ENCODE measurements around the gene CCDC6.
"Not testable (repeated sequence)": the region's sequence is repeated elsewhere in the genome, so short reads cannot be mapped to it uniquely, and the experiment has no call there.

The CCDC6 gene

DNA sequence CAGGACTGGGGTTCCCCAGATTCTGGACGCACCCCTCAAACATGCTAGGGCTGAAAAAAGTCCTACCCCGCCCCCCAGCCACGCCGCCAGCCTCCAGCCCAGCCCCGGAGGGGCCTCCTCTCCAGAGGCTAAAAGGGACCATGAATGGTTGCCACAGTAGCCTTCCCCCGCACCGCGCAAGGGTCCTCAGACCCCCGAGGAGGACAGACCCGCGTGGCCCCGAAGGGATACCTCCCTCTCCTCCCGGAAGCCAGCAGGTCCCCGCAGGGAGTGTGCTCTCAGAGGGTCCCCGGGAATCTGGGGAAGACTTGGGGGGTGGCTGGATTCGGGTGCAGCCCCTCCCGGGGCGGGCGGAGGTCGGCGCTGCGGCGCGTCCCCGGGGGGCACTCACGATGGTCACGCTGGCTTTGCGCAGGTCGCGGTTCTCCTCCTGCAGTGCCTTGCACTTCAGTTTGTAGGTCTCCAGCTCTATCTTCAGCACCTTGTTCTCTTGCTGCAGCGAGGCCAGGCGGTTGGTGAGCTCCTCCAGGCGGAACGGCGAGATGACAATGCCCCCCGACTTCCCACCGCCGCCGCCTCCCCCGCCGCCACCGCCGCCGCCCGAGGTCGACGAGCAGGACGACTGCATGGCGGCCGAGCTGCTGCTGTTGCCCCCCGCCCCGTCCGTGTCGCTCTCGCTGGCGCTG lies 482 bp downstream of the CCDC6 start:
- no peak for DNase-seq (ENCODE audit: low spot score)

DNA sequence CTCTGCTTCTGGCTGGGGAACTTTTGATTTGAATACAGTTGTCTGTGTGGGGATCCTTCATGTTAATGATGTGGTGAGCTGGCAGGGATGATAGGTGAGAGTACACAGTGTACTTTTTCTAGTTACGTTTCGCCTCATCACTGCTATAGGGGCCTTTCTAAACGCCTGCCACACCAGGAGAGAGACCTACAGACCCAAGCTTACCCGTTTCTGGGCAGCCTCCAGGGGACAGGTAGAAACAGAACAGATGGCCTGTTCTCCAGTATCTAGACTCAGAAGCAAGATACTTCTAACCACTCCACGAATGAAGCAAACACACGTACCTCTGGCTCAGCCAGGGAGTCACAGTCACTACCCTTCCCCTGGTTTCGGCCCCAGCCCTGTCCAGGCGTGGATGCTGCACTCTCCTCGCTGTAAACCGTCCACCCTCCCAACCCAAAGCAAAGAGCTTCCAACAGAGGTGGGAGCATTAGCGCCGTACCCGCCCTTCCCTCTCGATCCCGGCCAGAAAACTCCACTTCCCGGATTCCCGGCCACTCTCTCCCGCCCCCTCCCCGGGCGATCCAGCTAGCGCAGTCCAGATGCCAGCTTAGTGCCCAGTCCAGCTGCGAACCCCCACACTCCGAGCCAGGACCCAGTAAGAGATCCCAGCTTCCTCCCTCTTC lies 1.2 kb downstream of the CCDC6 start:
- peak; percentile 15 for DNase-seq (ENCODE audit: low spot score)

DNA sequence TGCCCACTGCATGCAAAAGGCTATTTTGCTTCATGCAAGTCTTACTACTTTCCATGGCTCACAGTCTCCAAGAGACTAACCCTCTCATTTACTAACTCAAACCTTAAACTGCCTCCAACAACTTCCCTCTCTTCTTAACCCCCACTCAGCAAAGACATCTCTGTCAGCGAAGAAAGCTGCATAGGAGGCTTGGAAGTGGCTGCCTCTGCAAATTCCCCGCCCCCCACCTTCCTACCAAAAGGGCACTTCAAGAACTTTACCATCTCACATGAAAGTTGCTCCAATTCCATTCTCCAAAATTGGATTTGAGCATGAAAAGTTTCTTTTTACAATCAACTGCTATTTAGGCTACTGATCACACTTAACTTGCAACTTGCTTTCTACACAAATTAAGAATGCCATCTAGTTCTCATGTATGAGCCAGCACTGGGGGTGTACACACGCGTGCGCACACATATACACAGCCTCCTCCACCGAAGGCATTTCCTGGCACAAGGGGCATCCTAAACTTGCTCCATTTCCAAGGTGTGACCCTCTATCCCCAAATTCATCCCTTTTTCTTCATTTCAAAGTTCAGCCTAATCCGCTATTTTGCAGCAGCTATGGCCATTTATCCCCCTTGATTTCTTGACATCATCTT lies 1.8 kb downstream of the CCDC6 start:
- no peak for DNase-seq (ENCODE audit: low spot score)

- no peak for DNase-seq (ENCODE audit: low spot score)
These were observed 2.5 kb downstream of the CCDC6 start for GRCh38 chr10:59903871-59904270.

GRCh38 chr10:59902016-59902415 lies 4.3 kb downstream of the CCDC6 start:
- DNase-seq (ENCODE audit: low spot score), result no peak

GRCh38 chr10:59901470-59901869 lies 4.9 kb downstream of the CCDC6 start:
- DNase-seq (ENCODE audit: low spot score), result no peak

DNA sequence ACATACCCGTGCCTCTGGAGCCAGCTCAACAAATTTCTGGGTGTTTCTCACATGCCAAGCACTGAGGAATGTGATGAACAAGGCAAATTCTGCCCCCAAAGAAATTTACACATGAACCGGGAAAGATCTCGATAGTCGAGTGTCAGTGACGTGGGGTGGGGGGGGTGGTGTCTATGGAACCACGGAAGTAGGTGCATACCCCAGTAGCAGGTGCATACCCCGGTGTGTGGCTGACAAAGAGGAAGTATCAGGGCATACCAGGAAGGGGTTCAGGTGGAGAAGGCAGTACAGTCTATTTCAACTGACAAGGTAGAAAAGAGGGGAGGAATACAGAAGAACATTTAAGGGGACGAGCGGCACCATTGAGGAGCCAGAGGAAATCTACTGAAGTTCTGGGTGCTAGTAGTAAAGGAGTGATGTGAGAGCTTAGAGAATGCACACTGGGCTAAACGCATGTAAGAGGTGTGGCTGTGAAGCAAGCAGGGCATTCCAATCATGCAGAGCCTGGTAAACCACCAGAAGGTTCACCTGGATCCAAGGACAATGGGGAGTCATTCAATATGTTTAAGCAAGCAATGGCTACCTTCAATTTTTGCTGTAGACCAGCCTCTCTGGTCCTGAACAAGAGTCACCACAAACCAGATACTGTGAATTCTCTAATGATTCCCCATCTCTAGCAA lies 6.2 kb downstream of the CCDC6 start:
- no peak for DNase-seq (ENCODE audit: low spot score)

DNA sequence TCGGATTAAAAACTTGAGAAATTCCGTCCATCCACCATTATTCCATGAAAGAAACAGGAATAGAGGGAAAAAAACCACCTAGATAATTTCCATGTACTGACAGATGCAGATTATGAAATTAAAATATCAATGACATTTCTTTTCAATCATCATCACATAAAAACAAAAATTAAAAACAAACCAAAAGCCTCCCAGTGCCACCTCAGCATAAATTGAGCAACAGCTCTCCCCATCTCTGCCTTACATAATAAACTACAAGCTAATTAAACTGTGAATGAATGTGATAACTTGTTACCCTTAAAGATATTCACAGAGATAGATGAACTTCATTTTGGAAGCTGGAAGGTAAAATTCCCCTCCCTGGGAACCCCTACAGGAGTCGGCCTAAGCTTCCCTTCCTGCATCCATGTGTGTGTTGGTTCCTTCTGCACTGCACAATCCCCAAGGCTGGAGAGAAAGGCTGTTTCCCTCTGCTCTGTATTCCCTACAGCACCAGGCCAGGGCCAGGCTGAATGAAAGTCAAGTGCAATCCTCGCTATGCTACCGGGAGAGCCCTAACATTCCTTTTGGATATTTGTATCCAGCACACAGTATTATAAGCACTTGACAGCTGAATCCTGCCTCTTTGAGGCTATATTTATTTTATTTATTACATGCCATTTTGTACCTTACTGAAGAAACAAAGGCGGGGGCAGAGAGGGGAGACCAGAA lies 8.1 kb downstream of the CCDC6 start:
- DNase-seq (ENCODE audit: low spot score), result no peak

DNA sequence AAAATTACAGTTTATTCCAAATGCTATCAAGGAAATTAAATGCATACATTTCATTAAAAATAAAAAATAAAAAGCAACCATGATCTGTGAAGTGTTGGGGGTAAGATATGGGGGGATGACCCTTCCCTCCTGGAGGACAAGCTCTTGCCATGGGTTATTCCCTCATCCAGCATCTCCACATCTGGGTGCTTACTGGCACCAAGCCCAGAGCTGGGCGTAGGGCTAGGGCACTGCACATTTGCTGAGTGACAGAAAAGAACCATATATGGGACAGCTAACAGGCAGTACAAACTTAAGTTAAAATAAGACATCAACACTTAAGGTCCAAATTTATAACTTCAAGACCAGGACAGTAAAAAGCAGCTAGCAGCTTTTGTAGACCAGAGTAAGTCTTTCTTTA lies 10.2 kb downstream of the CCDC6 start:
- no peak for DNase-seq (ENCODE audit: low spot score)

- DNase-seq (ENCODE audit: low spot score), result no peak
These were observed 10.7 kb downstream of the CCDC6 start for GRCh38 chr10:59895629-59896116.

DNA sequence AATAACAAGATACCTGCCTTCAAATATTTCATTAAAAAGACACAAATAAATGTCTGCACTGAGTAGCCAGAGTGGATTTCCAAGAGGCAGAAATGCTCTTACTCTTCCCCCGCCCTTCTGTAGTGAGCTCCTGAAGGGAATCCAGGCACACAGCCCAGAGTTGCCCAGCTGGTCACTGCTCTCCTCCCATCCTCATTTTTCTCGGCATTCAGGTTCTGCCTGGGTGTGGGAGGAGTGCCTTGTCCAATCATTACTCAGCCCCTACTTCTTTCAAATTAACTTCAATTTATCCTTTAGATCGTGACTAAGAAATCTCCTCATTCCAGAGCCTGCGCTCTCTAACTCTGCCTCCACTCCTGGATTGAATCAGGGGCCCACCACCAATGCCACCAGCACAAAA lies 12.2 kb downstream of the CCDC6 start:
- DNase-seq (ENCODE audit: low spot score), result no peak

DNA sequence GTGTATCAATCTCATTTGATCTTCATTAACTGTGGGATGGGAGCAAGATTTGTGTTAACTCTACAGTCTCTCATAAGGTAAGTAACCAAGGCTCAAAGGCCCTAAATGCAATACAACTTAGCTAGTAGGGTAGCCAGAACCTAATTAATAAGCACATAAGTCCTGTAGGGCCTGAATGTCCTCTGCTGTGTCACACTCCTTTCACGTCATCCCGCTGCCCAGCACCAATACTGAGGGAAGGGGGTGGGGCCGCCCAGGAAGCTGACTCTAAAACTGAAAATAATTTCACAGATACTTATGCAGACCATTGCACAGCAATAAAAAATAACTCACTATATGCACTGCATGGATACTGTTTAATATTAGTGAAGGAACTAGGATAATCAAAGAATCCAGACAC lies 13.7 kb downstream of the CCDC6 start:
- no peak for DNase-seq (ENCODE audit: low spot score)

- DNase-seq (ENCODE audit: low spot score), result no peak
These were observed 14.4 kb downstream of the CCDC6 start for GRCh38 chr10:59891936-59892335.

- no peak for DNase-seq (ENCODE audit: low spot score)
These were observed 15.0 kb downstream of the CCDC6 start for GRCh38 chr10:59891349-59891748.

DNA sequence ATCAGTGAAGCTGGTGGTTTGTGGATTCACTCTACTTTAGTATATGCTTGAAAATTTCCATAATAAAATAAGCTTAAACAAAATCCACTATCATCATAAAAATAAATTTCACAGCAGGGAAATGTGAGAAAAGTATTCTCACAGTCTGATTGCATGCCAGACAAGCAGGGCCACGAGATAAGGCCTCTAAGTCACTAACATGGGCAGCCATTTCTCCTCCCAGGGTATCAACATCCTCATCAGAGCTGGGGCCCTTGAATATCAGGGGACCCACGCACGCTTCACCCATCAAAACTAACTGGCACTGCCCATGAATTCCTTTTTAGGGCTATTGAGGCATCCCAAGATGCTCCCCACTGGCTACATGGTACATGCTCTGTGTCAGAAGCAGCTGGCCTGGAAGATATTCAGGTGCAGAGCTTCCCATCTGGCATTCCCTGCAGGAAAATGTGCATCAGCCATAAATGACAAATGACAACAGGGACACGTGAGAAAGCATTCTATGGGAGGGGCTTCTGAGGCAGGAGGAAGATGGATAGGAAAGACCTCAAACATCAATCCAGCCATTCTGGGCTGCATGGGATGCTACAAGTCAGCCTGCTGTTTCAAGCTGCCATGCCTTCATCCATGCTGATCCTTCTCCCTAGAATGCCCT lies 17.4 kb downstream of the CCDC6 start:
- no peak for DNase-seq (ENCODE audit: low spot score)

DNA sequence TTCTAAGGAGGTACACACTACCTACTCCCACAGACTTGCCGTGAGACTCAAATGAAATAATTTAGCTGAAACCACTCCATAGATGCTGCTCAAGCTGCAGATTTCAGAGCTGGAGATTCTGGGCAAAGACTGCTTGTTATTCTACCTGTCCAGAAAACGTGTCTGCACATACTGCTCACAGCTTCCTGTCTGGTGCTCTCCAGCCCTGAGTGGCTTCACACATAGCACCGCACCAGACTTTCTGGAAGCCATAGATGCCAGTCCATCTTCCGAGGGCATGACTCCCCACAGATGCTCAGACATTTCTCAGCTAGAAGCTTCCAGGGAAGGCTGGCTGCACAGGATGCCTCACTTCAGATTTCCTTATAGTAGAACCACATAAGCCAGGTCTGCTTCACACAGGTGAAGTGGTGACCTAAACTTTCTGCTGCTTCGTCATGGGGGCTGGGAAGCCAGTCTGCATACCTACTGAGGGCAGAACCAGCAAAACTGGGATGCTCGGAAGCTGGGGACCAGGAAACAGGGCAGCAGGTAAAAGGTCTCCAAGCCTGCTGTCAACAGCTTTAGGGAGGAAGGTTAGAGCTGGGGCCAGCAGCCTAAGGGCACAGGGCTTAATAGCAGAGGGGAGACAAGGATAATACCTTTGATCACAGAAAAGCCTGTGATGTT lies 18.2 kb downstream of the CCDC6 start:
- DNase-seq (ENCODE audit: low spot score), result no peak

DNA sequence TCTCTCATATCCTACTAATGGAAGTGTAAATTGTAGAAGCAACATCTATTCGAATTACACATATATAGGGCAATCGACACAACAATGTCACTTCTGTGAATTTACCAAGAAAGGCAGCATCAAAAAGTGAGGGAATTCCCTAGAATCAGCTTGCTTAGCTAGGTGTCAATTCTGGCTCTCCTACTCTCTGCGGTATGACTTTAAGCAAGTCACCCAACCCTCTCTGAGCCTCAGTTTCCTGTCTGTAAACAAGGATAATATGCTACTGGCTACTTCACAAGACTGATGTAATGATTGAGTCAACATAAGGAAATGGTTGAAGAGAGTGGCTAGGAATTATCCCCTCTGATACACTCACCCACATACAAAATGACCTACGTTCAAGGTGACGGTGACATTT lies 19.4 kb downstream of the CCDC6 start:
- DNase-seq (ENCODE audit: low spot score), result no peak

DNA sequence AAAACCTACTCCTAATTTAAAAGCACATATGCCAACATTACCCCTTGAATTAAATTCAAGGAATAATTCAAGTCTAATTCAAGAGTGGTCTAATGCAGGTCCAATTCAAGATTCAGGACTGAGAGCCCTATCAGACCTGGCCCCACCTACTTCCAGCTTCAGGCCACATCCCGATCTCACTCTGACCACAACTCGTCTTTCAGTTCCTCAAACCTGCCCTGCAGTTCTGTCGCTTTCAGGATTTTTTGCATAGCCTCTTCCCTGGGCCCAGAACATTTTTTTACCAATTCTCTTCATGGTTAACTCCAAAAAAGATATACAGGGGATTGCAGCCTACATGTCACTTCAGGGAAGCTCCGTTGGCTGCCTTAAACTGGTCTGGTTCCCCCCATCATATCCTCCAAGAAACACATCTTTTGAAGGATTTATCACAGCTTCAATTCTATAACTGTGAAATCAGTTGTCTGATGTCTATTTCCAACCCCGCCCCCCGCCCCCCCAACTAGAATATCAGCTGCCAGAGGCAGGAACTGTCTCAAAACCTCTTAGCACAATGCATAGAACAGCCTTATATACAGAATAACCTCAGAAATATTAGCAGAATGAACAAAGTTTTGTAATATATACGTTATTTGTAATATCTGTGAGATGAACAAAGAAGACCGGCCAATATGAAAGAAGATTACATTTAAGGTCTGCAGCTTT lies 20.8 kb downstream of the CCDC6 start:
- DNase-seq (ENCODE audit: low spot score), result no peak

GRCh38 chr10:59884893-59885292 lies 21.5 kb downstream of the CCDC6 start:
- not testable (repeated sequence) for DNase-seq (ENCODE audit: low spot score)

DNA sequence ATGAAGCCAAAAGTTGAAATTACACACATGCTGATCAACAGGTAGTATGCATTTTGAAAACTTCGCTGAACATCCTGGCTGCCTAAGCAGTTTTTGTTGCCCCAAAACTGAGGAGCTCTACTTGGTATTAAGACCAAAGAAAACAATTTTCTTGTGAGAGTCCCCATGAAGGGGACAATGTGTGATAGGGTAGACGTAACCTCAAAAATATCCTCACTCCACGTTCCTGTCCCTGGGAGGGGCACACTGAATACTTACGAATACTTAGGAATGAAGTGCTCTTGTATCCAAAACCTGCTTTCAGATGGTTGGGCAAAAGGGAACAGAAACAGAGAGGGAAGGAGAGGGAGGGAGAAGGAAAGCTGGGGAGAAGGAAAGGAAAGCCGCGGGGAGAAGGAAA lies 24.7 kb downstream of the CCDC6 start:
- DNase-seq (ENCODE audit: low spot score), result no peak
